Calu3 (cell line): Measurements from ENCODE around the gene TECR. TPM values are rescaled to one million over a fixed set of nuclear protein-coding genes. Genes with fewer than 3 reads are reported as not detected.

Source experiments
- BruUV-seq: library from RNA; stranded (reverse); fragments of 400-500 nt; replicated peaks from 2 replicates; lab custom pipeline; 2021; lab: Mats Ljungman, UMichigan
- CTCF ChIA-PET: fragments of 300-600 bp; sonication (Branson Sonifier 250); formaldehyde crosslinking; loops from one replicate; lab custom pipeline; 2022; ENCODE audit warnings: antibody characterized with exemption; lab: Charles Lee
- DNase-seq: peaks from one replicate; pipeline ENCODE4 v3.0.0; 2022
- H3K27ac Mint-ChIP-seq: one replicate; pipeline ENCODE4 v1.8.0; 2022; ENCODE audit warnings: mixed read lengths; ENCODE audit not compliant: unreplicated experiment
- H3K27me3 Mint-ChIP-seq: one replicate; pipeline ENCODE4 v1.8.0; 2022; ENCODE audit warnings: mixed read lengths; ENCODE audit not compliant: unreplicated experiment
- H3K36me3 Mint-ChIP-seq: one replicate; pipeline ENCODE4 v1.8.0; 2022; ENCODE audit warnings: mild to moderate bottlenecking, moderate library complexity, mixed read lengths; ENCODE audit not compliant: insufficient read depth, unreplicated experiment
- H3K4me1 Mint-ChIP-seq: one replicate; pipeline ENCODE4 v1.8.0; 2022; ENCODE audit warnings: mild to moderate bottlenecking, low read depth, mixed read lengths; ENCODE audit not compliant: unreplicated experiment
- H3K4me3 Mint-ChIP-seq: one replicate; pipeline ENCODE4 v1.8.0; 2022; ENCODE audit warnings: mild to moderate bottlenecking, low read depth, moderate library complexity, mixed read lengths; ENCODE audit not compliant: unreplicated experiment
- H3K9me3 Mint-ChIP-seq: one replicate; pipeline ENCODE4 v1.8.0; 2022; ENCODE audit warnings: low read depth, mixed read lengths; ENCODE audit not compliant: unreplicated experiment
- intact Hi-C: fragments of 100-400 bp; cut with micrococcal nuclease; formaldehyde crosslinking; loops from one replicate; pipeline ENCODE4 v1.10.0; 2022; ENCODE audit not compliant: unreplicated experiment
- total RNA-seq: library from RNA; stranded (reverse); gene quantifications from 2 replicates; pipeline ENCODE4 v1.2.3, GENCODE V29; 2022
- TF ChIP-seq, protein P1 (sequence below): fragments of 200-600 bp; IDR thresholded peaks from one replicate; pipeline ENCODE4 v1.8.0; 2022; ENCODE audit warnings: antibody characterized with exemption; ENCODE audit not compliant: unreplicated experiment

TECR gene
- total RNA-seq, 1 experiment from 2014 or later = 162 TPM

DNA sequence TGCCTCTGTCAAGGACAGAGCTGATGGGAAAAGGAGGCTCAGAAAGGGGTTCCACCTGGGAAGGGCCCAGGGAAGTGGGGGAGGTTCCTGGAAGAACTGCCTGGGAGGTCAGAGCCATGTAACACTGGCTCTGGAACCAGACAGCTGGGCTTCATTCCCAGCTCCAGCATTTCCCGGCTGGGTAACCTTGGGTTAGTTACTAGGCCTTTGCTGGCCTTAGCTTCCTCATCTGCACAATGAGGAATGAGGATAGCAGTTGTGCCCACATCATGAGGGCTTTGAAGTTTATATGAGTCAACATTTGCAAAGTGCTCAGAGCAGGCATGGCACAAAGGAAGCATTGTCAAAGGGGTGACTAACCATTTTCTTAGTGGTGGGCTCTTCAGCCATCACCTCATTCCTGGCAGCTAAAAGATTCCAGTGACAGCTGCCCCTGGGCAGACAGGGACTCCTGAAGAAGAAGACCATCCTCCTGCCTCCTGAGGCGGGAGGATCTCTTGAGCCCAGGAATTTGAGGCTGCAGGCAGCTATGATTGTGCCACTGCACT lies 9.5 kb upstream of the TECR start:
- Mint-ChIP-seq H3K27me3 (no peaks in the 10 kb centered on the region), H3K4me3 (peak overlapping the region; percentile 15), H3K36me3 (peaks cover 52% of the 10 kb centered on the region), H3K4me1 (peaks cover 26% of the 10 kb centered on the region), H3K9me3 (no peaks in the 10 kb centered on the region), H3K27ac (peak overlapping the region; percentile 89)
- BruUV-seq = no TSS peak
- TF ChIP-seq, protein P1, sequence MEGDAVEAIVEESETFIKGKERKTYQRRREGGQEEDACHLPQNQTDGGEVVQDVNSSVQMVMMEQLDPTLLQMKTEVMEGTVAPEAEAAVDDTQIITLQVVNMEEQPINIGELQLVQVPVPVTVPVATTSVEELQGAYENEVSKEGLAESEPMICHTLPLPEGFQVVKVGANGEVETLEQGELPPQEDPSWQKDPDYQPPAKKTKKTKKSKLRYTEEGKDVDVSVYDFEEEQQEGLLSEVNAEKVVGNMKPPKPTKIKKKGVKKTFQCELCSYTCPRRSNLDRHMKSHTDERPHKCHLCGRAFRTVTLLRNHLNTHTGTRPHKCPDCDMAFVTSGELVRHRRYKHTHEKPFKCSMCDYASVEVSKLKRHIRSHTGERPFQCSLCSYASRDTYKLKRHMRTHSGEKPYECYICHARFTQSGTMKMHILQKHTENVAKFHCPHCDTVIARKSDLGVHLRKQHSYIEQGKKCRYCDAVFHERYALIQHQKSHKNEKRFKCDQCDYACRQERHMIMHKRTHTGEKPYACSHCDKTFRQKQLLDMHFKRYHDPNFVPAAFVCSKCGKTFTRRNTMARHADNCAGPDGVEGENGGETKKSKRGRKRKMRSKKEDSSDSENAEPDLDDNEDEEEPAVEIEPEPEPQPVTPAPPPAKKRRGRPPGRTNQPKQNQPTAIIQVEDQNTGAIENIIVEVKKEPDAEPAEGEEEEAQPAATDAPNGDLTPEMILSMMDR = no peak
- intact Hi-C loops = loop anchor here (1.0 kb wide), 1 partner anchor 9 kb away; the partner anchor contains the start of gene TECR
- DNase-seq = peak; percentile 67
- CTCF ChIA-PET = interaction anchor here (0.5 to 0.6 kb wide), 4 partner anchors 9 to 309 kb away, joined by 5 to 6 read pairs (median 5); no protein-coding TSS in a partner anchor

DNA sequence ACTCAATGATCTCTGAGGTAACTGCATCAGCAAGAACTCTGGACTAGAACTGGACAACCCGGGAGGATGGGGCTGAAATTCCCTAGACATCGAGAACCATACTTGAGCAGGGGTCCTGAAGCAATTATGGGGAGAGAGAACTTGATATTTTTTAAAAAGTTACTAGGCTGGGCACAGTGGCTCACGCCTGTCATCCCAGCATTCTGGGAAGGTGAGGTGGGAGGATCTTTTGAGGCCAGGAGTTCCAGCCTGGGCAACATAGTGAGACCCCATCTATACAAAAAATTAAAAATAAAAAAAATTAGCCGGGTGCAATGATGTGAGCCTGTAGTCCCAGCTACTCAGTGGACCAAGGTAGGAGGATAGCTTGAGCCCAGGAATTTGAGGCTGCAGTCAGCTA lies 8.9 kb upstream of the TECR start:
- Mint-ChIP-seq H3K36me3 (peaks cover 45% of the 10 kb centered on the region), H3K27me3 (no peaks in the 10 kb centered on the region), H3K27ac (peak overlapping the region; percentile 89), H3K4me1 (peaks cover 19% of the 10 kb centered on the region), H3K9me3 (no peaks in the 10 kb centered on the region), H3K4me3 (no peak overlapping the region)
- CTCF ChIA-PET = no interaction called here
- no peak for DNase-seq
- TF ChIP-seq, protein P1 = no peak
- no TSS peak for BruUV-seq
- intact Hi-C loops = loop anchor here (1.0 kb wide), 1 partner anchor 9 kb away; the partner anchor contains the start of gene TECR

DNA sequence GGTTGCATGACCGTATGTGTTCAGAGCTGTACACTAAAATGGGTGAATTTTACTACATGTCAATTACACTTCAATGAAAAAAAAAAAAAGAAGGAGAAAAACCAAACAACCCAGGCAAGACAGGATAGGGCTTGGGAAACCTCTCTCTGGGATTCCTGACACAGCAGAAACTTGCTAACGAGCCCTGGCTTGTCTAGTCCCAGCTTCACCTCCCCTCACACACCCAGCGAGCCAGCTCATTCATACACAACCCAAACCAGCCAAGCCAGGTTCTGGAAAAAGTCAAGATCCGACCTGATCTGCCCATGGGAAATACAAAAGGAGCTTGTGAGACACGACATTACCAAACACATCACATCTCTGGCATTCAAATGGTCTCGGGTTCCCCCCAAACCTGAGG lies 3.7 kb upstream of the TECR start:
- CTCF ChIA-PET = no interaction called here
- H3K4me3 Mint-ChIP-seq = no peak overlapping the region
- H3K27ac Mint-ChIP-seq = no peak overlapping the region
- intact Hi-C loops = no loop called here
- H3K4me1 Mint-ChIP-seq = peaks cover 11% of the 10 kb centered on the region
- H3K36me3 Mint-ChIP-seq = peaks cover 15% of the 10 kb centered on the region
- no TSS peak for BruUV-seq
- DNase-seq = no peak
- TF ChIP-seq, protein P1 = no peak
- no peaks in the 10 kb centered on the region for H3K9me3 Mint-ChIP-seq
- no peaks in the 10 kb centered on the region for H3K27me3 Mint-ChIP-seq

DNA sequence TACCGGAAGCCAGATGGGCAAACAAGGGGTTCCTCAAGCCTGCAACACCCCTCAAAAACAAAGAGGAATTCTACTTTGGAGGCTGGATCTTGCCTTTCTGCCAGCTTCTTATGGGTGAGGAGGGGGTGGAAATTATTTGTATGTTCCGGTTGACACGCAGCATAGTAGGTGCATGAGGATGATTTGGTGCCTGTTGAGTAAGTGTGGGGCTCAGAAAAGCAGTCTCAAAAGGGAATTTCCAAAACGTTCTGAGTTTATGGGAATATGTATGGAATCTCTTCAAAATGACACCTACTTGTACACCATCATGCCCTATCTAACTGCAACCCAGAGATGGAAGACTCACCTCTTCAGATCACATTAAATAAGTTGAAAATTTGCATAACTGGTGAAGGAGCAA lies 3.0 kb upstream of the TECR start:
- Mint-ChIP-seq H3K9me3 (no peaks in the 10 kb centered on the region), H3K4me3 (no peak overlapping the region), H3K4me1 (peaks cover 11% of the 10 kb centered on the region), H3K27me3 (no peaks in the 10 kb centered on the region), H3K36me3 (peaks cover 15% of the 10 kb centered on the region), H3K27ac (no peak overlapping the region)
- BruUV-seq = no TSS peak
- TF ChIP-seq, protein P1 = no peak
- CTCF ChIA-PET = no interaction called here
- intact Hi-C loops = no loop called here
- DNase-seq = no peak
